Trophoblast cell (in vitro differentiated cells and primary cell): ENCODE results near the gene VWA1.
"Not testable (repeated sequence)": the region's sequence is repeated elsewhere in the genome, so short reads cannot be mapped to it uniquely, and the experiment has no call there.

Experiments
- DNase-seq, 2 donors: peaks; one replicate each; pipeline ENCODE4 v3.0.0-alpha.2; 2016
- H2AFZ ChIP-seq: 2 replicates; pipeline ENCODE4 v1.6.1; 2013; ENCODE audit warnings: low read length, moderate library complexity, mild to moderate bottlenecking; ENCODE audit not compliant: insufficient read depth, poor library complexity
- H2AK5ac ChIP-seq: 2 replicates; pipeline ENCODE4 v1.6.1; 2013; ENCODE audit warnings: mild to moderate bottlenecking, low read length
- H2BK120ac ChIP-seq: 2 replicates; pipeline ENCODE4 v1.6.1; 2013; ENCODE audit warnings: low read length, mild to moderate bottlenecking, moderate library complexity; ENCODE audit not compliant: insufficient read depth, poor library complexity
- H2BK12ac ChIP-seq: 2 replicates; pipeline ENCODE4 v1.6.1; 2013; ENCODE audit warnings: mild to moderate bottlenecking, low read length, moderate library complexity
- H2BK5ac ChIP-seq: 2 replicates; pipeline ENCODE4 v1.6.1; 2013; ENCODE audit warnings: low read length, low read depth, moderate library complexity, mild to moderate bottlenecking; ENCODE audit not compliant: poor library complexity
- H3K14ac ChIP-seq: 2 replicates; pipeline ENCODE4 v1.6.1; 2013; ENCODE audit warnings: mild to moderate bottlenecking, low read length
- H3K18ac ChIP-seq: 2 replicates; pipeline ENCODE4 v1.6.1; 2013; ENCODE audit warnings: mild to moderate bottlenecking, low read length
- H3K23ac ChIP-seq: 2 replicates; pipeline ENCODE4 v1.6.1; 2013; ENCODE audit warnings: low read length
- H3K27ac ChIP-seq: 2 replicates; pipeline ENCODE4 v1.5.1; 2013; ENCODE audit warnings: low read depth, mild to moderate bottlenecking, inconsistent platforms, low read length, moderate library complexity
- H3K27me3 ChIP-seq: 2 replicates; pipeline ENCODE4 v1.6.1; 2013; ENCODE audit warnings: inconsistent platforms, mild to moderate bottlenecking, low read length, moderate library complexity; ENCODE audit not compliant: insufficient read depth
- H3K36me3 ChIP-seq, 2 experiments: 1 replicate in 1 of 2; 2 replicates in 1 of 2; pipeline ENCODE4 v1.6.1; 2013; ENCODE audit warnings: low read length in 2 of 2, mild to moderate bottlenecking in 2 of 2, moderate library complexity in 1 of 2; ENCODE audit not compliant: insufficient read depth in 2 of 2, control insufficient read depth in 1 of 2
- H3K4ac ChIP-seq: 2 replicates; pipeline ENCODE4 v1.6.1; 2013; ENCODE audit warnings: low read depth, mild to moderate bottlenecking, low read length, moderate library complexity
- H3K4me1 ChIP-seq, 2 experiments: 1 replicate in 1 of 2; 2 replicates in 1 of 2; pipeline ENCODE4 v1.6.1; 2013; ENCODE audit warnings: low read length in 2 of 2, mild to moderate bottlenecking in 2 of 2, moderate library complexity in 1 of 2; ENCODE audit not compliant: insufficient read depth in 2 of 2, control insufficient read depth in 1 of 2
- H3K4me2 ChIP-seq: 2 replicates; pipeline ENCODE4 v1.6.1; 2013; ENCODE audit warnings: inconsistent platforms, mild to moderate bottlenecking, low read length, moderate library complexity
- H3K4me3 ChIP-seq: 2 replicates; pipeline ENCODE4 v1.5.1; 2013; ENCODE audit warnings: mild to moderate bottlenecking, low read depth, low read length, inconsistent platforms
- H3K79me1 ChIP-seq: one replicate; pipeline ENCODE4 v1.6.1; 2013; ENCODE audit warnings: low read length
- H3K79me2 ChIP-seq: 2 replicates; pipeline ENCODE4 v1.6.1; 2013; ENCODE audit warnings: low read length, mild to moderate bottlenecking; ENCODE audit not compliant: control insufficient read depth, insufficient read depth, poor library complexity
- H3K9ac ChIP-seq: 2 replicates; pipeline ENCODE4 v1.6.1; 2013; ENCODE audit warnings: mild to moderate bottlenecking, low read length
- H3K9me3 ChIP-seq: 2 replicates; pipeline ENCODE4 v1.6.1; 2013; ENCODE audit warnings: low read depth, mild to moderate bottlenecking, control low read depth, inconsistent platforms, low read length; ENCODE audit not compliant: insufficient read depth
- H4K12ac ChIP-seq: 2 replicates; pipeline ENCODE4 v1.6.1; 2013; ENCODE audit warnings: low read depth, mild to moderate bottlenecking, low read length, moderate library complexity
- H4K8ac ChIP-seq: 2 replicates; pipeline ENCODE4 v1.6.1; 2013; ENCODE audit warnings: low read depth, mild to moderate bottlenecking, low read length, moderate library complexity
- H4K91ac ChIP-seq: one replicate; pipeline ENCODE4 v1.6.1; 2013; ENCODE audit warnings: low read depth, mild to moderate bottlenecking, low read length, moderate library complexity
- WGBS: extraction: QIAGEN DNeasy Blood & Tissue Kit; methylation state at CpG from one replicate; pipeline ENCODE4 v1.1.7; 2013; ENCODE audit warnings: missing lambda C conversion rate; ENCODE audit not compliant: insufficient read length, insufficient coverage; ENCODE audit errors: extremely low coverage; 5-methylcytosine and 5-hydroxymethylcytosine counted together

The VWA1 gene

GRCh38 chr1:1454286-1455056, 19.0 kb downstream of the VWA1 start:
- not testable (repeated sequence) for H3K4me1 ChIP-seq, H3K27ac ChIP-seq, H3K9ac ChIP-seq, H3K4ac ChIP-seq, H4K8ac ChIP-seq, H3K4me2 ChIP-seq, H3K4me3 ChIP-seq, H3K79me1 ChIP-seq, H3K9me3 ChIP-seq, H3K79me2 ChIP-seq, H3K23ac ChIP-seq, DNase-seq, H4K91ac ChIP-seq, H2BK120ac ChIP-seq, H3K18ac ChIP-seq, H3K27me3 ChIP-seq, H3K14ac ChIP-seq, H4K12ac ChIP-seq, H3K36me3 ChIP-seq, H2BK5ac ChIP-seq, H2BK12ac ChIP-seq, H2AK5ac ChIP-seq, H2AFZ ChIP-seq
- WGBS: no CpG with 5 or more reads among the region's 41 CpGs

GRCh38 chr1:1455366-1455884, 19.9 kb downstream of the VWA1 start:
- Histone ChIP-seq H3K4me3 (no peak overlapping the region), H4K12ac (no peak overlapping the region), H3K9me3 (no peaks in the 10 kb centered on the region), H4K91ac (no peak overlapping the region), H3K9ac (no peak overlapping the region), H2AK5ac (no peak overlapping the region), H3K79me1 (no peaks in the 10 kb centered on the region), H2AFZ (no peak overlapping the region), H3K14ac (no peak overlapping the region), H3K27me3 (no peaks in the 10 kb centered on the region), H3K36me3 (no peaks in the 10 kb centered on the region), H3K79me2 (no peaks in the 10 kb centered on the region), H3K4me2 (no peak overlapping the region), H2BK120ac (no peak overlapping the region), H3K27ac (no peak overlapping the region), H2BK5ac (no peak overlapping the region), H3K18ac (no peak overlapping the region), H3K4me1 (no peaks in the 10 kb centered on the region), H3K4ac (no peak overlapping the region), H4K8ac (no peak overlapping the region), H2BK12ac (no peak overlapping the region), H3K23ac (no peak overlapping the region)
- no peak for DNase-seq
- WGBS: no CpG with 5 or more reads among the region's 30 CpGs

- H2AK5ac ChIP-seq, H3K4me3 ChIP-seq, H3K4ac ChIP-seq, H2AFZ ChIP-seq, H3K9ac ChIP-seq, H3K27ac ChIP-seq, H4K8ac ChIP-seq, H2BK5ac ChIP-seq, H3K4me1 ChIP-seq, H2BK12ac ChIP-seq, H3K36me3 ChIP-seq, H3K14ac ChIP-seq, H3K79me1 ChIP-seq, H3K18ac ChIP-seq, H3K9me3 ChIP-seq, H3K79me2 ChIP-seq, H4K12ac ChIP-seq, H2BK120ac ChIP-seq, DNase-seq, H3K4me2 ChIP-seq, H4K91ac ChIP-seq, H3K27me3 ChIP-seq, H3K23ac ChIP-seq: not testable (repeated sequence)
- no CpG with 5 or more reads among the region's 15 CpGs for WGBS
These were observed 20.4 kb downstream of the VWA1 start for GRCh38 chr1:1455934-1456333.

- H3K27me3 ChIP-seq, H4K91ac ChIP-seq, H2BK12ac ChIP-seq, H3K4ac ChIP-seq, H2BK5ac ChIP-seq, H3K23ac ChIP-seq, H3K9ac ChIP-seq, H3K14ac ChIP-seq, DNase-seq, H4K8ac ChIP-seq, H3K79me1 ChIP-seq, H3K4me2 ChIP-seq, H2AK5ac ChIP-seq, H3K27ac ChIP-seq, H3K79me2 ChIP-seq, H3K4me1 ChIP-seq, H4K12ac ChIP-seq, H3K18ac ChIP-seq, H3K36me3 ChIP-seq, H2BK120ac ChIP-seq, H3K9me3 ChIP-seq, H2AFZ ChIP-seq, H3K4me3 ChIP-seq: not testable (repeated sequence)
- no CpG with 5 or more reads among the region's 22 CpGs for WGBS
These were observed 21.3 kb downstream of the VWA1 start for GRCh38 chr1:1456683-1457255.
